GM18517 (cell line): Measurements from ENCODE around the gene HPGDS.
"Not testable (repeated sequence)": the region's sequence is repeated elsewhere in the genome, so short reads cannot be mapped to it uniquely, and the experiment has no call there.

Source experiments
- ATAC-seq: cut with Tn5 transposase; IDR thresholded peaks from one replicate; pipeline ENCODE4 v1.9.1; 2021; ENCODE audit warnings: mild to moderate bottlenecking, moderate library complexity; ENCODE audit not compliant: unreplicated experiment

HPGDS gene

GRCh38 chr4:94342694-94343093, at the start of gene HPGDS:
Gene HPGDS, minus strand, starts transcription at chr4:94342836. Its CDS starts 8,207 bp downstream, at chr4:94334629.
- ATAC-seq: no peak

GRCh38 chr4:94390804-94391410, 48.3 kb upstream of the HPGDS start:
- no peak for ATAC-seq

GRCh38 chr4:94389595-94390267, 47.1 kb upstream of the HPGDS start:
- no peak for ATAC-seq

DNA sequence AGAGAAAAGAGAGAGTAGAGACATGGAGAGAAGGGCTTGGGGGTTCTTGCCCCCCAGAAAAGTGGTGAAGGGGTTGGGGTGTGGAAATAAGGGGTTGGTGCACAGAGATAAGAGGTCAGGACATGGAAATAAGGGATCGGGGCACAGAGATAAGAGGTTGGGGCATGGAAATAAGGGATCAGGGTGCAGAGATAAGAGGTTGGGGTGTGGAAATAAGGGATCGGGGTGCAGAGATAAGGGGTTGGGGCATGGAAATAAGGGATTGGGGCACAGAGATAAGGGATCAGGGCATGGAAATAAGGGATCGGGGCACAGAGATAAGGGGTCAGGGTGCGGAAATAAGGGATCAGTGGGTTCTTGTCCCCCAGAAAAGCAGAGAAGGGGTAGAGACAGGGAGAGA, 45.3 kb upstream of the HPGDS start:
- ATAC-seq: not testable (repeated sequence)

DNA sequence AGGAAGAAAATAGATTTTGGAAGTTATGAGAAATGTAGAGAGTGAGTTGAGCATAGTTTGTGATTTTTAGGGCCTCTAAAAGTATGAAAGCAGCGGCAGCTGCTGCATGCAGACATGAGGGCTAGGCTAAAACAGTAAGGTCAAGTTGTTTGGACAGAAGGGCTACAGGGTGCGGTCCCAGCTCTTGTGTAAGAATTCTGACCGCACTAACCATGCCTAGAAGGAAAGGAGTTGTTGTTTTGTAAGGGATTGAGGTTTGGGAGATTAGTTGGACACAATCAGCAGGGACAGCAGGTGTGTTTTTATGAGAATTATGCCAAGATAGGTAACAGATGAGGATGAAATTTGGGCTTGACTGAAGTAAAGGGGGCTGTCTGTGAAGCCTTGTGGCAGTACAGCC, 42.8 kb upstream of the HPGDS start:
- not testable (repeated sequence) for ATAC-seq

GRCh38 chr4:94382891-94383290, 40.3 kb upstream of the HPGDS start:
- not testable (repeated sequence) for ATAC-seq

GRCh38 chr4:94378047-94378446, 35.4 kb upstream of the HPGDS start:
- ATAC-seq: no peak

GRCh38 chr4:94377294-94377693, 34.7 kb upstream of the HPGDS start:
- ATAC-seq: no peak

DNA sequence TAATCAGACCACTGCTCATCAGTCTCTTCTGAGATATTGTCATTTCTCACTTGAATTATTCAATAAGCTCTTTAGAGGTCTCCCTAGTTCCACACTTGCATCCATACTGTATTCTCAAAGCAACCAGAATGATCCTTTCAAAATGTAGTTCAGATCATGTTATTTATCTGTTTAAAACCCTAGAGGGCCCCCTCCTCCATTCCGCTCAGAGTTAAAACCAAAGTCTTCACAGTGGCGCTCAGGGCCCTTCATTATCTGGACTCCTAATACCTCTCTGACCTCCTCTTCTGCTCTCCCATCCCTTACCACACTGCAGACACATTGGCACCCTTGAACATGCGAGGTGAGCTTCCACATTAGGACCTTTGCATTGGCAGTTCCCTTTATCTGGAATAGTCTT, 32.7 kb upstream of the HPGDS start:
- no peak for ATAC-seq

- no peak for ATAC-seq
These were observed 31.1 kb upstream of the HPGDS start for GRCh38 chr4:94373752-94374151.

GRCh38 chr4:94372991-94373390, 30.4 kb upstream of the HPGDS start:
- ATAC-seq: no peak

DNA sequence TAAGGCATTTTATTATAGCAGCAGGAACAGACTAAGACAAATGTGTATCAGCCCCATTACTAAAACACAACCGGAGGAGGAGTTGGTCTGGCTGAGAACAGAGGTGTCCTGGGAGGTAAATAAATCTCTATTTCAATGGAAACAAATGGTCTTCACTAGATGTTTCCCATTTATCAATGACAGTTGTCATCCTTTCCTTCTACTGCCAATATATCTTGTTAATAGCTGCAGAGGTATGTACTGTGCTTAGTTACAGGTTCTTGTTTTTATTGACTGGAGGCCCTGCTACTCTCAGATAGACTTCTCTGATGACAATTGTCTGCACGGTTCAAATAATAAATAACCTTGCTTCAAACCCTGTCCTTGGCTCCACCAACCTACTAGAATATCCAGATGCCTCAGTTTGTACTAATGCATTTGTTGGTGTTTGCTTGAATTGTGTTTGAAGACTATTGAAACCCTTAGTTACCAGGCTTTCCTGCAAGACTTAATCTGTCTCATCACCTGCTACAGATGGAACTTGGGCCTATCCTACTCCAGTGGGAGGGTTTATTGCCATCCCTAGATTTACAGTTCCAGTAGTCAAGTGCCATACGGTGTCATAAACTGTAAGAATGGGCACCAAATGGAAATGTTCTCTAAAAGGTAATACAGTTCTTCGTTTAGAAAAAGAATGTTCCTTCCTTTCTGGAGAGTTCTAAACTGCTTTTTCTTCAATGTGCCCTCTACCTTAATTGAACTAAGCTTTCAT, 29.8 kb upstream of the HPGDS start:
- no peak for ATAC-seq

DNA sequence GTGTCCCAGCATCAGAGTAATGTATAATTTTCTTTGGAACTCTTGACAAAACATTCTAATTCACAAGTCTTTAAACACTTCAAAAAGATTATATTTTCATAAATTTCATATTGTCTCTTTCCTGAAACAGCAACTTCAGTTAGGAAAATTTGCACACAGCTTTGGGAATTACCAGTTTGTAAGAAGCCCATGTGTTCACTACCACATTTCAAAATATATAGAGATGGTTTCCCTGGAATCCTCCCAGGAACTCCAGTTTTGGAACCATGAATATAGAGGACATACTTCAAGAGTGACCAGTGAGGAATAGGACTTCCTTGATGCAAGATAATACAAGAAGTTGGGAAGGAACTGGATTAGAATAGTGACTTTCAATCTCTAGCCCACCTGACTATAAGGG, 28.7 kb upstream of the HPGDS start:
- ATAC-seq: no peak

- no peak for ATAC-seq
These were observed 28.1 kb upstream of the HPGDS start for GRCh38 chr4:94370533-94371254.

- no peak for ATAC-seq
These were observed 26.4 kb upstream of the HPGDS start for GRCh38 chr4:94369046-94369445.

GRCh38 chr4:94368459-94368858, 25.8 kb upstream of the HPGDS start:
- ATAC-seq: no peak

DNA sequence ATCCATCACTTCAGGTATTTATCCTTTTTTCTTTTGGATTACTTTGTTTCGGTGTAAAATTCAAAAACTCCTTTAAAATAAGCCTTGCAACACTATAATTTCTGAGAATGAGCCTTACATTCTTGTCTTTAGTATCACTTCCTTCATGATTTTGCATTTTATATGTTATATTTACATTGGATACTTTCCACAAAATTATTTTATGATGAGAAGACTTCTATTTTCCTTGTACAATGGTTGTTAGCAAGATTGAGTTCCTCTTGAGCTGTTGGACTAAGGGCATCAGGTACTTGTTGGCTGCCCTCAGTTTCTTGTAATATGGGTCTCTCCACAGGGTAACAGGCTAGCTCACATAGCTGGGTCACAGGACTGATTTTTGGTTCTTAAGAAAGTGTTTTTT, 22.7 kb upstream of the HPGDS start:
- ATAC-seq: no peak

DNA sequence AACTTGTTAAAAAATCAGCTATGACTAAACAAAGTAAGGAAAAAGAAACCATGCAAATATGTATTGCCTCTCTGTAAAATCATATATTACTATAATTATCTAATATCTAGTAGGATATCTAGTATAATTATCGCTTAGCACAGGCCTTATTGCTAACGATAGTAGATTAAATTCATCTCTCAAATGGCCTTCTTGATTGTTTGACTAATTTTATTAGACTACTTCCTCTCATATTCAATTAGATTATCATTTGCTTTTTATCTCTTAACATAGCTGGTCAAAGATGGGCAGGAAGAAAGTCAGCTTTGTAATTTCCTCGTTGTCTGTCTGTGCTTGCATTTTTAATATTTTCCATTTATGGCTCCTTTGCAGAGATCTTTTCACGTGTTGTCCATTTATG, 21.9 kb upstream of the HPGDS start:
- no peak for ATAC-seq

- no peak for ATAC-seq
These were observed 20.6 kb upstream of the HPGDS start for GRCh38 chr4:94363136-94363655.

- ATAC-seq: no peak
These were observed 17.2 kb upstream of the HPGDS start for GRCh38 chr4:94359838-94360237.

DNA sequence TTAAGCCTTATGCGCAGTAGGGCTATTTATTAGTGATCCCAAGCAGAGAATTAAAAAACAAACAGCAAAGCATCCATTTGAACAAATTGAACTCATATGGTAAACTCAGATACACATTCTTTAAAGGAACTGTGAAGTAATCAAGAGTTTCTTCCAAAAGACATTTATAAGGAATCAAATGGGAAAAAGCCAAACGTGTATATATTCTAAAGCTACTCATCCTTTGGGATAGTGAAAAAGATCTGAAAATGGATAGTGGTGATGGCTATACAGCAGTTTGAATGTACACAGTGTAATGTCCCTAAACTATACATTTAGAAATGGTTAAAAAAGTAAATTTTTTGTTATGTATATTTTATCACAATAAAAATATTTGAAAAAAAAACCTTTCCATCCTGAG, 16.6 kb upstream of the HPGDS start:
- no peak for ATAC-seq
